ENCODE measurements around the gene COL1A1.

COL1A1 gene

GRCh38 chr17:50151937-50152547 is 49.4 kb downstream of the COL1A1 start:
- DNase-seq = peak; percentile 76 to 80

GRCh38 chr17:50151041-50151936 is 50.1 kb downstream of the COL1A1 start:
- peak; percentile 92 to 95 for DNase-seq

GRCh38 chr17:50150354-50151040 is 50.9 kb downstream of the COL1A1 start, which contains the start of gene PPP1R9B:
TSS of gene PPP1R9B (minus strand) at chr17:50150677. CDS start at chr17:50150513, 164 bp downstream.
- DNase-seq = no peak

- peak; percentile 50 to 54 for DNase-seq
Measured at GRCh38 chr17:50149417-50150353, 51.7 kb downstream of the COL1A1 start.

GRCh38 chr17:50149091-50149416 is 52.4 kb downstream of the COL1A1 start:
- no peak for DNase-seq

GRCh38 chr17:50148226-50149090 is 53.0 kb downstream of the COL1A1 start:
- DNase-seq = peak; percentile 87 to 89

GRCh38 chr17:50147841-50148225 is 53.6 kb downstream of the COL1A1 start:
- DNase-seq = no peak

- no peak for DNase-seq
Measured at GRCh38 chr17:50146927-50147665, 54.3 kb downstream of the COL1A1 start.

- DNase-seq = no peak
Measured at GRCh38 chr17:50146230-50146926, 55.1 kb downstream of the COL1A1 start.

GRCh38 chr17:50145532-50146229 is 55.8 kb downstream of the COL1A1 start:
- no peak for DNase-seq

- no peak for DNase-seq
Measured at GRCh38 chr17:50144845-50145531, 56.4 kb downstream of the COL1A1 start.

GRCh38 chr17:50144355-50144754 is 57.1 kb downstream of the COL1A1 start:
- no peak for DNase-seq

GRCh38 chr17:50143461-50144176 is 57.8 kb downstream of the COL1A1 start:
- DNase-seq = no peak

- no peak for DNase-seq
Measured at GRCh38 chr17:50141745-50142110, 59.7 kb downstream of the COL1A1 start.

GRCh38 chr17:50141026-50141744 is 60.2 kb downstream of the COL1A1 start:
- DNase-seq = no peak

GRCh38 chr17:50139950-50140885 is 61.2 kb downstream of the COL1A1 start:
- DNase-seq = peak; percentile 67 to 75

Measured in AML-193 (cell line).